Left lobe of liver (tissue), 2 donors: ENCODE data around the gene CP. TPM values are rescaled to one million over a fixed set of nuclear protein-coding genes. Genes with fewer than 3 reads are reported as not detected.
A peak's percentile ranks its signal among the peaks of the same experiment; 100 is the strongest.

ENCODE experiments used
- ATAC-seq: fragments of 200-7000 bp; cut with Tn5 transposase; one replicate; pipeline ENCODE4 v1.9.1; 2020; ENCODE audit warnings: mild to moderate bottlenecking, moderate library complexity
- DNase-seq: peaks from one replicate; pipeline ENCODE4 v3.0.0-alpha.2; 2020; ENCODE audit warnings: low spot score
- total RNA-seq: library from RNA; stranded (reverse); gene quantifications from one replicate; pipeline ENCODE4 v1.2.1, GENCODE V29; 2021
- donor health status: DM: no; HTN: no; CAD: no; lungs with moderate emphysema.
- donor health status: DM: no; HTN: yes; CAD: no.

The CP gene
- total RNA-seq, 1 donor from 2014 or later: 1,073 TPM

- DNase-seq (peak; percentile 93), ATAC-seq (peak; percentile 98)
These were observed 92.1 kb downstream of the CP start, which contains the start of gene HPS3 for GRCh38 chr3:149129326-149130205. TSS of gene HPS3 (plus strand) at chr3:149129638. CDS start at chr3:149129724, 86 bp downstream.

GRCh38 chr3:149128821-149129220 lies 92.8 kb downstream of the CP start:
- DNase-seq (no peak), ATAC-seq (no peak)

- DNase-seq: no peak
- ATAC-seq: no peak
These were observed 98.7 kb downstream of the CP start for GRCh38 chr3:149122721-149123578.

Other genes with a start within 250 kb of the CP start
- 6.6 TPM for gene GYG1, start 230.3 kb downstream of the CP start, total RNA-seq
- gene HLTF, start 135.3 kb downstream of the CP start, total RNA-seq: 8.3 TPM
- gene HPS3, start 92.2 kb downstream of the CP start, total RNA-seq: 5.1 TPM
- gene TM4SF18, start 111.8 kb upstream of the CP start, total RNA-seq: 1.4 TPM
- 9.6 TPM for gene TM4SF1, start 155.8 kb upstream of the CP start, total RNA-seq